Liver (tissue), 9 donors: ENCODE results near the gene DSTYK. TPM values are rescaled to one million over a fixed set of nuclear protein-coding genes. Genes with fewer than 3 reads are reported as not detected.

Experiments used
- DNase-seq: peaks from one replicate; pipeline ENCODE4 v3.0.0-alpha.2; 2017; ENCODE audit warnings: low spot score
- H3K27ac ChIP-seq, 2 donors: one replicate each; pipeline ENCODE4 v1.7.0; 2013; ENCODE audit warnings: inconsistent platforms in 2 of 2, low read length in 2 of 2, control low read depth in 1 of 2, low read depth in 1 of 2, mild to moderate bottlenecking in 1 of 2
- H3K27me3 ChIP-seq, 4 donors: one replicate each; pipeline versions ENCODE4 v1.6.1 to v1.7.0; 2013; ENCODE audit warnings: low read length in 3 of 4, inconsistent platforms in 1 of 4, mild to moderate bottlenecking in 1 of 4, moderate library complexity in 1 of 4; ENCODE audit not compliant: control insufficient read depth in 4 of 4, insufficient read depth in 4 of 4
- H3K36me3 ChIP-seq, 4 donors: one replicate each; pipeline versions ENCODE4 v1.6.1 to v1.7.0; 2013; ENCODE audit warnings: low read length in 3 of 4, mild to moderate bottlenecking in 3 of 4, low read depth in 1 of 4, moderate library complexity in 1 of 4; ENCODE audit not compliant: control insufficient read depth in 4 of 4, insufficient read depth in 3 of 4
- H3K4me1 ChIP-seq, 4 donors: one replicate each; pipeline versions ENCODE4 v1.6.1 to v1.7.0; 2013; ENCODE audit warnings: low read length in 3 of 4, mild to moderate bottlenecking in 3 of 4, moderate library complexity in 1 of 4; ENCODE audit not compliant: control insufficient read depth in 4 of 4, insufficient read depth in 4 of 4
- H3K4me3 ChIP-seq, 3 donors: one replicate each; pipeline versions ENCODE4 v1.6.1 to v1.7.0; 2013; ENCODE audit warnings: low read length in 3 of 3, control low read depth in 1 of 3, low read depth in 1 of 3, mild to moderate bottlenecking in 1 of 3
- H3K9ac ChIP-seq, 2 donors: one replicate each; pipeline ENCODE4 v1.7.0; 2013; ENCODE audit warnings: low read length in 2 of 2, mild to moderate bottlenecking in 2 of 2, moderate library complexity in 2 of 2, control low read depth in 1 of 2, low read depth in 1 of 2
- H3K9me3 ChIP-seq, 4 donors: one replicate each; pipeline versions ENCODE4 v1.6.1 to v1.7.0; 2013; ENCODE audit warnings: low read length in 3 of 4; ENCODE audit not compliant: control insufficient read depth in 4 of 4
- EGR1 ChIP-seq, 2 donors: IDR thresholded peaks; 2 replicates each; pipeline ENCODE4 v1.6.1; 2016 to 2018; ENCODE audit warnings: antibody characterized with exemption in 2 of 2, low read depth in 2 of 2
- FOXA2 ChIP-seq: IDR thresholded peaks from 2 replicates; pipeline ENCODE4 v1.6.1; 2016; ENCODE audit warnings: antibody characterized with exemption
- GABPA ChIP-seq, 2 donors: IDR thresholded peaks in 1 of 2; conservative IDR thresholded peaks in 1 of 2; 2 replicates each; pipeline ENCODE4 v1.6.1; 2016; ENCODE audit warnings: antibody characterized with exemption in 2 of 2, mild to moderate bottlenecking in 1 of 2, moderate library complexity in 1 of 2
- HNF4A ChIP-seq, 2 donors: conservative IDR thresholded peaks; 2 replicates each; pipeline ENCODE4 v1.6.1; 2016; ENCODE audit warnings: antibody characterized with exemption in 2 of 2, mild to moderate bottlenecking in 2 of 2
- RXRA ChIP-seq, 2 donors: IDR thresholded peaks; 2 replicates each; pipeline ENCODE4 v1.6.1; 2017 to 2018; ENCODE audit warnings: antibody characterized with exemption in 2 of 2, mild to moderate bottlenecking in 1 of 2
- SP1 ChIP-seq: IDR thresholded peaks from 2 replicates; pipeline ENCODE4 v1.6.1; 2018; ENCODE audit warnings: antibody characterized with exemption, mild to moderate bottlenecking
- TAF1 ChIP-seq: conservative IDR thresholded peaks from 2 replicates; pipeline ENCODE4 v1.6.1; 2016; ENCODE audit warnings: antibody characterized with exemption, mild to moderate bottlenecking
- YY1 ChIP-seq: IDR thresholded peaks from 2 replicates; pipeline ENCODE4 v1.6.1; 2016; ENCODE audit warnings: antibody characterized with exemption, mild to moderate bottlenecking
- WGBS: extraction: QIAGEN DNeasy Blood & Tissue Kit; methylation state at CpG from one replicate; pipeline ENCODE4 v1.1.7; 2013; 5-methylcytosine and 5-hydroxymethylcytosine counted together
- polyA plus RNA-seq, 2 donors: library from polyadenylated mRNA; stranded (reverse) in 1 of 2; unstranded in 1 of 2; fragments of 200-250 nt in 1 of 2; fragments of >200 nt in 1 of 2; fragmentation: Nextera tagmentation in 1 of 2; extraction: Ambion mirVana in 1 of 2; gene quantifications; one replicate each; pipeline versions ENCODE4 v1.2.1 to v1.2.3, GENCODE V29; 2013 to 2015
- total RNA-seq, 2 donors: library from RNA; depleted of rRNA; stranded (reverse); fragments of >200 nt; gene quantifications; one replicate each; pipeline ENCODE4 v1.2.3, GENCODE V29; 2014
- TF ChIP-seq, protein P1 (sequence below): IDR thresholded peaks from 2 replicates; pipeline ENCODE4 v1.6.1; 2016; ENCODE audit warnings: antibody characterized with exemption
- TF ChIP-seq, protein P2 (sequence below): IDR thresholded peaks from 2 replicates; pipeline ENCODE4 v1.6.1; 2016; ENCODE audit warnings: antibody characterized with exemption, mild to moderate bottlenecking
- TF ChIP-seq, protein P3 (sequence below): IDR thresholded peaks from 2 replicates; pipeline ENCODE4 v1.6.1; 2016; ENCODE audit warnings: antibody characterized with exemption
- TF ChIP-seq, protein P4 (sequence below): IDR thresholded peaks from 2 replicates; pipeline ENCODE4 v1.6.1; 2016; ENCODE audit warnings: antibody characterized with exemption
- donor health status: healthy.
- donor health status: healthy.
- donor health status: healthy.
- donor health status: healthy.
- donor health status: healthy.

The DSTYK gene
- total and polyA plus RNA-seq, 4 donors, result 1.5 to 9.9 (median 3.0) TPM

DNA sequence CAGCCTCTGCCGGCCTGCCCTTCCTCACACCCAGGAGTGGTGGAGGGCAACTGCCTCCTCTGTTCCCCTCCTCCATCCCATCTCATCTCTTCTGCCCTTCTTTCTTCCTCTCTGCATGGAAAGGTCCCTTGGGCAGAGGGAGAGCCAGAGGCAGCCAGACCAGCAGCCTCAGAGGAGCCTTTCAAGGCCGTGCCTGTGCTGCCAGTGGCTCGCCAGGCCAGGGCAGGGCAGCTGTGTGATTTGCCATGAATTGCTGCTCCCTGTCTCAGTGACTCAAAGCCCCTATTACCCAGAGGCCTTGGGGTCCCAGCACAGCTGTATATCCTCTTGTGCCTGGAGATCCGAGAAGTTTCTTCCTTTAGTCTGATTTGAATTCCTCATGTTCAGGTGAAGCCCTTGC lies 38.1 kb upstream of the DSTYK start:
- Histone ChIP-seq H3K9me3 (no peaks in the 10 kb centered on the region), H3K9ac (no peak overlapping the region), H3K4me3 (no peak overlapping the region), H3K4me1 (no peaks in the 10 kb centered on the region), H3K36me3 (no peaks in the 10 kb centered on the region), H3K27me3 (no peaks in the 10 kb centered on the region), H3K27ac (no peak overlapping the region)
- DNase-seq, result no peak
- TF ChIP-seq, protein P1, sequence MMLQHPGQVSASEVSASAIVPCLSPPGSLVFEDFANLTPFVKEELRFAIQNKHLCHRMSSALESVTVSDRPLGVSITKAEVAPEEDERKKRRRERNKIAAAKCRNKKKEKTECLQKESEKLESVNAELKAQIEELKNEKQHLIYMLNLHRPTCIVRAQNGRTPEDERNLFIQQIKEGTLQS, result no peak
- TF ChIP-seq, protein P2, sequence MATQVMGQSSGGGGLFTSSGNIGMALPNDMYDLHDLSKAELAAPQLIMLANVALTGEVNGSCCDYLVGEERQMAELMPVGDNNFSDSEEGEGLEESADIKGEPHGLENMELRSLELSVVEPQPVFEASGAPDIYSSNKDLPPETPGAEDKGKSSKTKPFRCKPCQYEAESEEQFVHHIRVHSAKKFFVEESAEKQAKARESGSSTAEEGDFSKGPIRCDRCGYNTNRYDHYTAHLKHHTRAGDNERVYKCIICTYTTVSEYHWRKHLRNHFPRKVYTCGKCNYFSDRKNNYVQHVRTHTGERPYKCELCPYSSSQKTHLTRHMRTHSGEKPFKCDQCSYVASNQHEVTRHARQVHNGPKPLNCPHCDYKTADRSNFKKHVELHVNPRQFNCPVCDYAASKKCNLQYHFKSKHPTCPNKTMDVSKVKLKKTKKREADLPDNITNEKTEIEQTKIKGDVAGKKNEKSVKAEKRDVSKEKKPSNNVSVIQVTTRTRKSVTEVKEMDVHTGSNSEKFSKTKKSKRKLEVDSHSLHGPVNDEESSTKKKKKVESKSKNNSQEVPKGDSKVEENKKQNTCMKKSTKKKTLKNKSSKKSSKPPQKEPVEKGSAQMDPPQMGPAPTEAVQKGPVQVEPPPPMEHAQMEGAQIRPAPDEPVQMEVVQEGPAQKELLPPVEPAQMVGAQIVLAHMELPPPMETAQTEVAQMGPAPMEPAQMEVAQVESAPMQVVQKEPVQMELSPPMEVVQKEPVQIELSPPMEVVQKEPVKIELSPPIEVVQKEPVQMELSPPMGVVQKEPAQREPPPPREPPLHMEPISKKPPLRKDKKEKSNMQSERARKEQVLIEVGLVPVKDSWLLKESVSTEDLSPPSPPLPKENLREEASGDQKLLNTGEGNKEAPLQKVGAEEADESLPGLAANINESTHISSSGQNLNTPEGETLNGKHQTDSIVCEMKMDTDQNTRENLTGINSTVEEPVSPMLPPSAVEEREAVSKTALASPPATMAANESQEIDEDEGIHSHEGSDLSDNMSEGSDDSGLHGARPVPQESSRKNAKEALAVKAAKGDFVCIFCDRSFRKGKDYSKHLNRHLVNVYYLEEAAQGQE, result no peak
- TF ChIP-seq TAF1 (no peak), HNF4A (conservative IDR thresholded peaks at IDR 0.05) (no peak), YY1 (no peak), RXRA (IDR thresholded peaks at IDR 0.05) (no peak)
- WGBS, result 80% methylated on average over 4 of the region's 4 CpGs

DNA sequence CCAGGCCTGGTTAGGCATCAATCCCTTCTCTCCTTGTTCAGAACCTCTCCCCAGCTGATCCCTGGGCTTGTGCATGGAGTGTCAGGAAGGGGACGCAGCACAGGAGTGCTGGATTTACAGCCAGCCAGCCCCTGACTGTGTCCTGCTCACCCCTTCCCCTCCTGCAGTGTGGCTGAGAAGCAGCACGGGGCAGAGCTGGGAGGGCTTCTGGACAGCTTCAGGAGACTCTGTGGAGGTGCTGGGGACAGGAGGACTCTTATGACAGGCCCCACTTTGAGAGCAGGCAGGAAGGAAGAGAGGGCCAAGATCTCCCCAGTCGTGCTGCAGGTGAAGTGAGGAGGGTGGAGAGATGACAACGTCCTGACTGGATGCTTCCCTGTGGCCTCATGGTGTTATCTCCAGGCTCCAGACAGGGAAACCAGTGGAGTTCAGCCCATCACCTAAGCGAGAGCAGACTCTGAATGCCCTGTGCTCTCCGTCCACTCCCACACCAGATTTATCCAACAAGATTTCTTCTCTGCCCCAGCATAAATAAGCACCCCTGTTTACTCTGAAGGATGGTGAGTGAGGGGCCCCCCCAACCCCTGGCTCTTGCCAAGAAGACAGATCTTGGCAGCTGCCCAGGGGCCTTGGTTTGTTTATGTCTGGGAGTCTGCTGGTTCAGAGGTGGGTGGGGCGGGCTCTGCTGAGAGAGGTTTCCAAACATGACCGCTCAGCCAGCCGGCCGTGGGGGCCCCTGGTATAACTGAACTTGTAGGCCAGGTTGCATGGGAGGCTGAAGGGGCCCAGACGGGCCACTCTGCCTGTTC lies 37.5 kb upstream of the DSTYK start:
- H3K27me3 ChIP-seq, result no peaks in the 10 kb centered on the region
- no peaks in the 10 kb centered on the region for H3K4me1 ChIP-seq
- H3K27ac ChIP-seq, result no peak overlapping the region
- no peak overlapping the region for H3K9ac ChIP-seq
- H3K36me3 ChIP-seq, result no peaks in the 10 kb centered on the region
- peak; percentile 84 for DNase-seq
- no peaks in the 10 kb centered on the region for H3K9me3 ChIP-seq
- TF ChIP-seq, protein P1, result no peak
- TF ChIP-seq FOXA2 (no peak), RXRA (IDR thresholded peaks at IDR 0.05) (no peak), GABPA (IDR thresholded peaks at IDR 0.05 in 1 of 2, conservative IDR thresholded peaks at IDR 0.05 in 1 of 2) (no peak), SP1 (no peak), EGR1 (IDR thresholded peaks at IDR 0.05; ENCODE audit: low read depth in 2 of 2) (no peak)
- TF ChIP-seq, protein P3, sequence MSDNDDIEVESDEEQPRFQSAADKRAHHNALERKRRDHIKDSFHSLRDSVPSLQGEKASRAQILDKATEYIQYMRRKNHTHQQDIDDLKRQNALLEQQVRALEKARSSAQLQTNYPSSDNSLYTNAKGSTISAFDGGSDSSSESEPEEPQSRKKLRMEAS, result no peak
- TF ChIP-seq, protein P4, sequence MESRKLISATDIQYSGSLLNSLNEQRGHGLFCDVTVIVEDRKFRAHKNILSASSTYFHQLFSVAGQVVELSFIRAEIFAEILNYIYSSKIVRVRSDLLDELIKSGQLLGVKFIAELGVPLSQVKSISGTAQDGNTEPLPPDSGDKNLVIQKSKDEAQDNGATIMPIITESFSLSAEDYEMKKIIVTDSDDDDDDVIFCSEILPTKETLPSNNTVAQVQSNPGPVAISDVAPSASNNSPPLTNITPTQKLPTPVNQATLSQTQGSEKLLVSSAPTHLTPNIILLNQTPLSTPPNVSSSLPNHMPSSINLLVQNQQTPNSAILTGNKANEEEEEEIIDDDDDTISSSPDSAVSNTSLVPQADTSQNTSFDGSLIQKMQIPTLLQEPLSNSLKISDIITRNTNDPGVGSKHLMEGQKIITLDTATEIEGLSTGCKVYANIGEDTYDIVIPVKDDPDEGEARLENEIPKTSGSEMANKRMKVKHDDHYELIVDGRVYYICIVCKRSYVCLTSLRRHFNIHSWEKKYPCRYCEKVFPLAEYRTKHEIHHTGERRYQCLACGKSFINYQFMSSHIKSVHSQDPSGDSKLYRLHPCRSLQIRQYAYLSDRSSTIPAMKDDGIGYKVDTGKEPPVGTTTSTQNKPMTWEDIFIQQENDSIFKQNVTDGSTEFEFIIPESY, result no peak
- 51% methylated on average over 11 of the region's 11 CpGs for whole genome bisulfite sequencing
- H3K4me3 ChIP-seq, result no peak overlapping the region
